ENCODE data around the gene WIPF1. TPM values are rescaled to one million over a fixed set of nuclear protein-coding genes. Genes with fewer than 3 reads are reported as not detected.

The WIPF1 gene
- total and polyA plus RNA-seq, 4 donors: 40.9 to 118 (median 79.2) TPM

DNA sequence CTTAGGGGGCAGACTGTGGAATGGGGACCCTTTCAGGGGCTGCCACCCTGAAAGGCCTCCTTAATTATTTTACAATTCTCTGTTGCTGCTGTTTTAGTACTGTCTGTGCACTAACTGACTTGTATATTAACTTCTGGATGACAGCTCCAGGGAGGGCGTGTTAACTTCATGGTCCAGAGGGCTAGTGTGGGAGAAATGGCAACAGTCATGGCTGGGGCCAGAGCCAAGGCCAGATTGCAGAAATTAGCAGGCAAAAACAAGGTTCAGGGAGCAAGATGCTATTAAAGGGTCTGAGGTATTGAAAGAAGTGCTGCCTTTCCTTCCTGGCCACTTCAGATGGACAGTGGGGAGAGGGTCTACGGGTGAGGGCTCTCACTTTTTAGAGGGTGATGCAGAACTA is 9.1 kb downstream of the WIPF1 start:
- intact Hi-C loops (cut with DNase I): no loop called here
- Histone ChIP-seq H3K9me3 (ENCODE audit: control insufficient read depth, low read length) (no peaks in the 10 kb centered on the region), H3K36me3 (ENCODE audit: control insufficient read depth in 1 of 2, insufficient read depth in 2 of 2, low read length in 1 of 2) (no peaks in the 10 kb centered on the region), H3K27ac (ENCODE audit: low read depth in 1 of 2, low read length in 2 of 2) (no peak overlapping the region), H3K4me3 (ENCODE audit: low read length in 2 of 2) (no peak overlapping the region), H3K4me1 (ENCODE audit: control insufficient read depth in 1 of 2, insufficient read depth in 2 of 2, low read length in 2 of 2) (peaks cover 4 to 20% of the 10 kb centered on the region in 2 donors), H3K27me3 (ENCODE audit: control insufficient read depth in 1 of 2, insufficient read depth in 2 of 2, low read length in 1 of 2) (no peaks in the 10 kb centered on the region)
- ATAC-seq (ENCODE audit: low FRiP score): no peak
- DNase-seq: no peak
- 71 to 73% methylated on average over 2 of the region's 2 CpGs for WGBS, 2 donors

DNA sequence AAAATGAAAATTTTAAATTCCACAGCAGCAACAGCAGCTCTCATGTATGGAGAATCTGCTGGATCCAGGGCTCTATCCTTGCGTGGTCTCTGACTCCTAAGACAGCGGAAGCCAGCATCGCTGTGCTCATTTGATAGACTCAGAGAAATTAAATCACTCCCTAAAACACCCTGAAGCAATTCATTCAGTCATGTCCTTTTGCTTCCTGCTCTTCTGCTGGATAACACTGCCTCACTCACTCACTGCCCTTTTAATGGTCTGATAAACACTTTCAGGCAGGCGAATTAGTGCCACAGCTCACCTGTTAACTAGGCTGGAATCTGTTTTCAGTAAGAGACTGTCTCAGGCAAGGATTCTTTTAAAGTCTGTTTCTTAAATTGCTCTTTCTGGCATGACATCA is 10.0 kb downstream of the WIPF1 start:
- 96 to 98% methylated on average over 4 of the region's 4 CpGs for WGBS, 2 donors
- H3K36me3 ChIP-seq (ENCODE audit: control insufficient read depth in 1 of 2, insufficient read depth in 2 of 2, low read length in 1 of 2): no peaks in the 10 kb centered on the region
- ATAC-seq (ENCODE audit: low FRiP score) (no peak), DNase-seq (no peak)
- H3K9me3 ChIP-seq (ENCODE audit: control insufficient read depth, low read length): no peaks in the 10 kb centered on the region
- no peak overlapping the region for H3K27ac ChIP-seq (ENCODE audit: low read depth in 1 of 2, low read length in 2 of 2)
- no peaks in the 10 kb centered on the region for H3K27me3 ChIP-seq (ENCODE audit: control insufficient read depth in 1 of 2, insufficient read depth in 2 of 2, low read length in 1 of 2)
- H3K4me3 ChIP-seq (ENCODE audit: low read length in 2 of 2): no peak overlapping the region
- intact Hi-C loops (cut with DNase I): no loop called here
- H3K4me1 ChIP-seq (ENCODE audit: control insufficient read depth in 1 of 2, insufficient read depth in 2 of 2, low read length in 2 of 2): peaks cover 4 to 20% of the 10 kb centered on the region in 2 donors

DNA sequence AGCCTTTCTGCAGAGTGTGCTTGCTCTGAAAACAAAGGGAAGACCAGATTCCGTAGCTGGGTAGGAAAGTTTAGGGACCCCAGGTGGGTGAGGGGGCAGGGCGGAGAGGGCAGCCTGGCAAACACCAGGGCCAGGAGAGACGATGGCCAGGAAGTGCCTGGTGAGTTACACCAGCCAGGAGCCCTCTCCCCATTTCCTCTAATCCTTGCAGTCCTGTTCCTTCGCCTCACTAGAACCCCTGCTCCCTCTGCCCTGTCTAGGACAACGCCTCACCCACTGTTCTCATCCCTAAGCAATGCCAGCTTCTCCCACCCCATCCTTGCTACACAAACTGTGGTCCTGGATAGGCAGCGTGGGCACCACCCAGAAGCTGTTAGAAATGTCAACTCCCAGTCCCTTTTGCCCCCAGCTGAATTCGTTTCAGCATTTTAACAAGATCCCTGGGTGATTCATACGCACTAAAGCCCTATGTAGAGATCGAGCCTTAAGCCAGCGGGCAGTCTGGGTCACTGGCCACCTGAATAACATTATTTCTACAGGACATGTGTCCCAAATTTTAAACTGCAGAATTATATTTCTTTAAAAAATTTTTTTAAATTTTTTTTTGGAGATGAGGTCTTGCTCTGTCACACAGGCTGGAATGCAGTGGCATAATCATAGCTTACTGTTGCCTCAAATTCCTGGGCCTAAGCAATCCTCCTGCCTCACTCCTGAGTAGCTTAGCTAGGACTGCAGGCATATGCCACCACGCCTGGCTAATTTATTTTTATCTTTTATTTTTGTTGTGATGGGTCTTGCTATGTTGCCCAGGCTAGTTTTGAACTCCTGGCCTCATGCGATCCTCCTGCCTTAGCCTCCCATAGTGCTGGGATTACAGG is 10.9 kb downstream of the WIPF1 start:
- intact Hi-C loops (cut with DNase I): no loop called here
- ATAC-seq (ENCODE audit: low FRiP score): no peak
- Histone ChIP-seq H3K9me3 (ENCODE audit: control insufficient read depth, low read length) (no peaks in the 10 kb centered on the region), H3K27ac (ENCODE audit: low read depth in 1 of 2, low read length in 2 of 2) (no peak overlapping the region), H3K4me1 (ENCODE audit: control insufficient read depth in 1 of 2, insufficient read depth in 2 of 2, low read length in 2 of 2) (peaks cover 4 to 15% of the 10 kb centered on the region in 2 donors), H3K27me3 (ENCODE audit: control insufficient read depth in 1 of 2, insufficient read depth in 2 of 2, low read length in 1 of 2) (peaks cover 0 to 2% of the 10 kb centered on the region in 2 donors), H3K36me3 (ENCODE audit: control insufficient read depth in 1 of 2, insufficient read depth in 2 of 2, low read length in 1 of 2) (no peaks in the 10 kb centered on the region), H3K4me3 (ENCODE audit: low read length in 2 of 2) (no peak overlapping the region)
- 81% methylated on average over 12 of the region's 12 CpGs for WGBS, 2 donors
- DNase-seq: no peak

DNA sequence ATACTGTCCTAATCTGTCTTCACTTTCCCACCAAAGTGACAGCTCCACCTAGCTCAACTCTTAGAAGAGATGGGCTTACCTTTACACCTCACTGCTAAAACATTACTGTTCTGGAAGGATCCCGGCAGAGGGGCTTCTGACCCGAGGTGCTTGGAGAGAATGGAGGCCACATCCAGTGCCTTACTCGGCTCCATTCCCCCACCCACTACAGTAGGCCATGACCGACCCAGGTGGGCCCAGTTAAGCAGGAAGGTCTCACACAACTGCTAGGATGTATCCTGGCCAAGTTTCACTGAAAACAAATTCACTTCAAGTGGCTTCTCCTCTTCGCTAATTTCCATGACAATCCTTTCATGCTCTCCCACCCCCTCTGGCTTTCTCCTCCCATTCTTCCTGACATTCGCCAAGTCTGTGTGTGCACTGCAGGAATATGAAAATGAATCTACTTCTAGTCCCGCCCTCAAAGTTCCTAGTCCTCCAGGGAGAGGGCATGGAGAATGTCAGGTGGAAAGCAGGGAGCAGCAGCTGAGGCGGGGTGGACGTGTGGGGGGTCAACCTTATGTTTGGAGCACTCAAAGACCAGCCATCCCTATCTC is 11.8 kb downstream of the WIPF1 start:
- 86% methylated on average over 9 of the region's 9 CpGs for WGBS, 2 donors
- DNase-seq (no peak), ATAC-seq (ENCODE audit: low FRiP score) (no peak)
- Histone ChIP-seq H3K4me3 (ENCODE audit: low read length in 2 of 2) (no peak overlapping the region), H3K4me1 (ENCODE audit: control insufficient read depth in 1 of 2, insufficient read depth in 2 of 2, low read length in 2 of 2) (peaks cover 3 to 14% of the 10 kb centered on the region in 2 donors), H3K36me3 (ENCODE audit: control insufficient read depth in 1 of 2, insufficient read depth in 2 of 2, low read length in 1 of 2) (no peaks in the 10 kb centered on the region), H3K27me3 (ENCODE audit: control insufficient read depth in 1 of 2, insufficient read depth in 2 of 2, low read length in 1 of 2) (peaks cover 0 to 2% of the 10 kb centered on the region in 2 donors), H3K9me3 (ENCODE audit: control insufficient read depth, low read length) (no peaks in the 10 kb centered on the region), H3K27ac (ENCODE audit: low read depth in 1 of 2, low read length in 2 of 2) (no peak overlapping the region)
- intact Hi-C loops (cut with DNase I): no loop called here

DNA sequence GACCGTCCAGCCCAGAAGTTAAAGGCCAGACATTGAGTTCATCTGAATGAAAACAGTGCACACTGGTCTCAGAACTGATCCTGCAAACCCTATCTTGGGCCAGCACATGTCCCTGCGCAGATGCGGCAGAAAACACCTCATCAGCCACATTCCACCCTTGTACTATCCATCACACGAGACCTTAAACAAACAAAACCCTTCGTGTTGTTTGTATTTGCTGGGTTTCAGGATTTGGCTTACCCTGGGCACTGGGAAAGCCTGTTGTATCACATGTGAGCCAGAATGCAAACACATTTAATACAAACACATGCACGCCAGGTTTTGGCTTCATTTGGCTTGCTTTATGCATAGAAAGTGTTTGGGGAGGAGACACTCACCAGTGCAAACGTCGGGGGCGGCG is 12.5 kb downstream of the WIPF1 start:
- intact Hi-C loops (cut with DNase I): no loop called here
- no peaks in the 10 kb centered on the region for H3K36me3 ChIP-seq (ENCODE audit: control insufficient read depth in 1 of 2, insufficient read depth in 2 of 2, low read length in 1 of 2)
- DNase-seq (no peak), ATAC-seq (ENCODE audit: low FRiP score) (no peak)
- 19 to 20% methylated on average over 10 of the region's 10 CpGs for WGBS, 2 donors
- no peak overlapping the region for H3K27ac ChIP-seq (ENCODE audit: low read depth in 1 of 2, low read length in 2 of 2)
- peaks cover 2 to 10% of the 10 kb centered on the region in 2 donors for H3K4me1 ChIP-seq (ENCODE audit: control insufficient read depth in 1 of 2, insufficient read depth in 2 of 2, low read length in 2 of 2)
- H3K9me3 ChIP-seq (ENCODE audit: control insufficient read depth, low read length): no peaks in the 10 kb centered on the region
- no peak overlapping the region for H3K4me3 ChIP-seq (ENCODE audit: low read length in 2 of 2)
- peaks cover 0 to 2% of the 10 kb centered on the region in 2 donors for H3K27me3 ChIP-seq (ENCODE audit: control insufficient read depth in 1 of 2, insufficient read depth in 2 of 2, low read length in 1 of 2)

DNA sequence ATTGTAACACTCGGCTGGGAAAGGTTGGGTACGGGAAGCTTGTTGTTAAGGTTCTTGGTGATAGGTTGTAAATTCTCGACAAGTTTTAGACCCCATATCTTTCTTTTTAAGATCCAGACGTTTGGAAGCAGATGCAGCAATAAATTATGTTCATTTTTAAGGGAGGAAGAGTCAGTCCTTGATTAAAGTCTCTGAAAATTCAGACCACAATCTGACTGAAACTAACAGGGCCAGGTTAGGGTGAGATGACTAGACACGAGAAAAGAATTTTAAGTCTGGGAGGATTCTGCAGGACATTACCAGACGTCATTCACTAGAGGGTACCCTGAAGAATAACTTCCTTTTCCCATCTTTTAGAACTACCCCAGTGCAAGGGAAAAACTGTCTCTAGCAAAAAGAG is 16.1 kb downstream of the WIPF1 start:
- Histone ChIP-seq H3K4me1 (ENCODE audit: control insufficient read depth in 1 of 2, insufficient read depth in 2 of 2, low read length in 2 of 2) (peaks cover 2 to 8% of the 10 kb centered on the region in 2 donors), H3K4me3 (ENCODE audit: low read length in 2 of 2) (no peak overlapping the region), H3K9me3 (ENCODE audit: control insufficient read depth, low read length) (no peaks in the 10 kb centered on the region), H3K27me3 (ENCODE audit: control insufficient read depth in 1 of 2, insufficient read depth in 2 of 2, low read length in 1 of 2) (peaks cover 0 to 2% of the 10 kb centered on the region in 2 donors), H3K27ac (ENCODE audit: low read depth in 1 of 2, low read length in 2 of 2) (no peak overlapping the region), H3K36me3 (ENCODE audit: control insufficient read depth in 1 of 2, insufficient read depth in 2 of 2, low read length in 1 of 2) (peaks cover 3% of the 10 kb centered on the region in 2 donors)
- intact Hi-C loops (cut with DNase I): loop anchor here (2.0 to 5.0 kb wide), 2 partner anchors 105 to 106 kb away; no protein-coding TSS in a partner anchor
- DNase-seq: no peak
- ATAC-seq (ENCODE audit: low FRiP score): no peak
- 29 to 41% methylated on average over 6 of the region's 6 CpGs for WGBS, 2 donors

DNA sequence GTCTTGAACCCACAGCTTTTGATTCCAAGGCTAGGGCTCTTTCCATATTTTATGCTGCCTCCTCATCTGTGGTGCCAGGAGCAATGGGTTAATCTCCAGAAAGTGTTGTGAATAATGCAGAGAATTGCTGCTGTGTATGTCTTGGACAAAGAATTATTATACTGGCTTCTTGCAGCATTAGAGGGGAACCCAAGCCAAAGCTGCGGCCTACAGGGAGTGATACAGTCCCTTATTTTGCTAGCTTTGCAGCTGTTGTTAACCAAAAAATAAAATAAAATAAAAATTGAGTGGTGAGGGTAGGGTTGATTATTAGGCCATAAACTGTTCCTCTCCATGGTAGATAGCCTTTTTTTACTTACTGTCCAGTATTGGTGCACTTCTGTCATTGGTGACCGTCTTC is 16.7 kb downstream of the WIPF1 start:
- H3K9me3 ChIP-seq (ENCODE audit: control insufficient read depth, low read length): no peaks in the 10 kb centered on the region
- peaks cover 0 to 2% of the 10 kb centered on the region in 2 donors for H3K27me3 ChIP-seq (ENCODE audit: control insufficient read depth in 1 of 2, insufficient read depth in 2 of 2, low read length in 1 of 2)
- H3K4me1 ChIP-seq (ENCODE audit: control insufficient read depth in 1 of 2, insufficient read depth in 2 of 2, low read length in 2 of 2): peaks cover 2 to 8% of the 10 kb centered on the region in 2 donors
- peaks cover 3% of the 10 kb centered on the region in 2 donors for H3K36me3 ChIP-seq (ENCODE audit: control insufficient read depth in 1 of 2, insufficient read depth in 2 of 2, low read length in 1 of 2)
- DNase-seq (no peak), ATAC-seq (ENCODE audit: low FRiP score) (no peak)
- no peak overlapping the region for H3K27ac ChIP-seq (ENCODE audit: low read depth in 1 of 2, low read length in 2 of 2)
- 26 to 27% methylated on average over 2 of the region's 2 CpGs for WGBS, 2 donors
- H3K4me3 ChIP-seq (ENCODE audit: low read length in 2 of 2): no peak overlapping the region
- intact Hi-C loops (cut with DNase I): loop anchor here (2.0 to 5.0 kb wide), 2 partner anchors 106 kb away; no protein-coding TSS in a partner anchor

DNA sequence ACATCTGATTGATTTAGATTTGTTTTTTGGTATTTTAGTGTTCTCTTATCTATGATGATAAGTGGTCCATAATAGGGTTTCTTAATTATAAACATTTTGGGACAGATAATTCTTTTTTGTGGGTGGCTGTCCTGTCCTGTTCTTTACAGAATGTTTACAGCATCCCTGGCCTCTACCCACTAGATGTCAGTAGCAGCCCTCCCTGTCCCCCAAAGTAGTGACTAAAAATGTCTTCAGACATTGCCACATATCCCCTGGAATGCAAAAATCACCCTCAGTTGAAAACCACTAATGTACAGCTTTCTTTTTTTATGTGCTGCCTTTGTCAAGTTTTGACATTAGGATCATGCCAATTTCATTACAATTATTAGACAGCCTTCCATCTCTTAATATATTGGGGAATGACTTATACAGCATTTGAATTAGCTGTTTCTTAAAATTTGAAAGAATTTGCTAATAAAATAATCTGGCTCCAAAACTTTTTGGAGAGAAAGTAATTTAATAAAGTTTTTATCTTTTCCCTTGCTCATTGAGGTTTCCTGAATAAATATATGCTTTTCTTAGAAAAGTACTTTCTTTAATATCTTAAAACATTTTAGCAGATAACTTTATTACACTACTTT is 19.5 kb downstream of the WIPF1 start:
- no peak for DNase-seq
- H3K4me3 ChIP-seq (ENCODE audit: low read length in 2 of 2): no peak overlapping the region
- H3K27me3 ChIP-seq (ENCODE audit: control insufficient read depth in 1 of 2, insufficient read depth in 2 of 2, low read length in 1 of 2): peaks cover 0 to 2% of the 10 kb centered on the region in 2 donors
- peaks cover 2 to 4% of the 10 kb centered on the region in 2 donors for H3K4me1 ChIP-seq (ENCODE audit: control insufficient read depth in 1 of 2, insufficient read depth in 2 of 2, low read length in 2 of 2)
- intact Hi-C loops (cut with DNase I): no loop called here
- H3K27ac ChIP-seq (ENCODE audit: low read depth in 1 of 2, low read length in 2 of 2): no peak overlapping the region
- no peaks in the 10 kb centered on the region for H3K9me3 ChIP-seq (ENCODE audit: control insufficient read depth, low read length)
- H3K36me3 ChIP-seq (ENCODE audit: control insufficient read depth in 1 of 2, insufficient read depth in 2 of 2, low read length in 1 of 2): peaks cover 3 to 6% of the 10 kb centered on the region in 2 donors
- no peak for ATAC-seq (ENCODE audit: low FRiP score)

Data from aorta (tissue), 5 donors.